HFF-Myc (cell line): ENCODE measurements around the gene NRM.

ENCODE experiments used
- DNase-seq: peaks from one replicate; pipeline ENCODE4 v3.0.0-alpha.2; 2011; ENCODE audit warnings: low read depth; ENCODE audit errors: extremely low read depth
- H3K4me3 ChIP-seq: replicated peaks from 2 replicates; pipeline ENCODE4 v1.5.1; 2011; ENCODE audit warnings: low read depth, mild to moderate bottlenecking, control low read depth, low read length
- CTCF ChIP-seq: IDR thresholded peaks from 2 replicates; pipeline ENCODE4 v1.5.1; 2012; ENCODE audit warnings: mild to moderate bottlenecking, low read depth, low read length, control low read depth; ENCODE audit errors: missing control alignments

NRM gene

GRCh38 chr6:30647242-30648116 is 43.3 kb downstream of the NRM start:
- no peak for DNase-seq
- H3K4me3 ChIP-seq, result peak overlapping the region; percentile 96
- TF ChIP-seq CTCF, result no peak

- no peak for TF ChIP-seq CTCF
- peak; percentile 75 for DNase-seq
- H3K4me3 ChIP-seq, result peak within 1 kb of the TSS; percentile 96
Observed at GRCh38 chr6:30646450-30647241, 44.1 kb downstream of the NRM start, which contains the start of gene C6orf136. Gene C6orf136, plus strand, starts transcription at chr6:30647133. Its CDS starts 99 bp downstream, at chr6:30647232.

- H3K4me3 ChIP-seq, result no peak overlapping the region
- no peak for DNase-seq
- no peak for TF ChIP-seq CTCF
Observed at GRCh38 chr6:30645989-30646388, 44.8 kb downstream of the NRM start.

- no peak for TF ChIP-seq CTCF
- no peak for DNase-seq
- no peak overlapping the region for H3K4me3 ChIP-seq
Observed at GRCh38 chr6:30644769-30645168, 46.0 kb downstream of the NRM start.

- DNase-seq, result no peak
- TF ChIP-seq CTCF, result no peak
- no peak overlapping the region for H3K4me3 ChIP-seq
Observed at GRCh38 chr6:30643656-30644055, 47.1 kb downstream of the NRM start.

- TF ChIP-seq CTCF, result no peak
- no peak overlapping the region for H3K4me3 ChIP-seq
- no peak for DNase-seq
Observed at GRCh38 chr6:30641048-30641447, 49.7 kb downstream of the NRM start.
